ENCODE measurements around the gene NKAPD1.
"Not testable (repeated sequence)": the region's sequence is repeated elsewhere in the genome, so short reads cannot be mapped to it uniquely, and the experiment has no call there.

Gene NKAPD1

DNA sequence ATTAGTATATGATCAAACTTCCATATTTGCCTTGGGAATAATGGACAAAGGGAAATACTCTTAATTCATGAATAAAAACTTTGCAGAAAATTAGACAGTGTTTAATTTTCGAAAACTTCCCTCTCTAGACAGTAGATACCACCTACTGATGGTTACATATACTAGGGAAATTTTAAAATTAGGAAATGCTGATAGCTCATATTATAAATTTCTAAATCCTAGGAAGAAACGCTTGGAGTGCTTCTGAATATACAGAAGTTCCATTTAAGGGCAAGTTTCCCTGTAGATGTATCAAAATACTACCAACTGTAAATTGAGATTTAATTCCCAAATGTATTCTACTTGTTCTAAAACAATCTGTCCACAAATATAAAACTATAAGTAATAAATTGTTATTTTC lies 21.2 kb downstream of the NKAPD1 start:
- H3K4me3 ChIP-seq (ENCODE audit: low read depth, low read length); H3K36me3 ChIP-seq (ENCODE audit: control insufficient read depth, insufficient read depth, low read length): not testable (repeated sequence)

DNA sequence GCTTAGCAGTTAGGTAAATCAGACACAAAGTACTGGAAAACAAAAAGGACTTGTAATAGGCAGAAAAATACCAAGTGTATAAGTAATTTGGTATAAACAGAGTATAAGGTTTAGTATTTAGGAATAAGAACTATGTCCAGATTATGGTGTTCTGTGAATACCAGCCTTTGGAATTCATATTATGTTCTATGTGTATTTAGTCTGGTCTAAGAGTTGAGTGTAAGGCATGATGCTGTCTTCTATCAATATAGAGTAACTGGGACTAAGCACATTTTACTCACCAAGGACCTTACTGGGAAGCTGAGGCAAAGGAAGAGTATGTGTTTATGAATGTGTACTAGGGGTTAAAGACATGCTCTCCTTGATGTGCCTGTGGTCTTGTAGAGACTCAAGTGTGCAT lies 22.1 kb downstream of the NKAPD1 start:
- Histone ChIP-seq H3K27me3 (ENCODE audit: control insufficient read depth, insufficient read depth, low read length) (no peaks in the 10 kb centered on the region), H3K9me3 (ENCODE audit: control insufficient read depth, insufficient read depth, low read length) (no peaks in the 10 kb centered on the region), H3K36me3 (ENCODE audit: control insufficient read depth, insufficient read depth, low read length) (no peaks in the 10 kb centered on the region), H3K4me3 (ENCODE audit: low read depth, low read length) (no peak overlapping the region), H3K9ac (ENCODE audit: low read depth, low read length) (no peak overlapping the region), H3K4me1 (ENCODE audit: control insufficient read depth, insufficient read depth, low read length) (no peaks in the 10 kb centered on the region)

More for the DNA sequence above, 21.2 kb downstream of the NKAPD1 start:
- H3K4me1 ChIP-seq (ENCODE audit: control insufficient read depth, insufficient read depth, low read length); H3K9ac ChIP-seq (ENCODE audit: low read depth, low read length); H3K27me3 ChIP-seq (ENCODE audit: control insufficient read depth, insufficient read depth, low read length); H3K9me3 ChIP-seq (ENCODE audit: control insufficient read depth, insufficient read depth, low read length): not testable (repeated sequence)

DNA sequence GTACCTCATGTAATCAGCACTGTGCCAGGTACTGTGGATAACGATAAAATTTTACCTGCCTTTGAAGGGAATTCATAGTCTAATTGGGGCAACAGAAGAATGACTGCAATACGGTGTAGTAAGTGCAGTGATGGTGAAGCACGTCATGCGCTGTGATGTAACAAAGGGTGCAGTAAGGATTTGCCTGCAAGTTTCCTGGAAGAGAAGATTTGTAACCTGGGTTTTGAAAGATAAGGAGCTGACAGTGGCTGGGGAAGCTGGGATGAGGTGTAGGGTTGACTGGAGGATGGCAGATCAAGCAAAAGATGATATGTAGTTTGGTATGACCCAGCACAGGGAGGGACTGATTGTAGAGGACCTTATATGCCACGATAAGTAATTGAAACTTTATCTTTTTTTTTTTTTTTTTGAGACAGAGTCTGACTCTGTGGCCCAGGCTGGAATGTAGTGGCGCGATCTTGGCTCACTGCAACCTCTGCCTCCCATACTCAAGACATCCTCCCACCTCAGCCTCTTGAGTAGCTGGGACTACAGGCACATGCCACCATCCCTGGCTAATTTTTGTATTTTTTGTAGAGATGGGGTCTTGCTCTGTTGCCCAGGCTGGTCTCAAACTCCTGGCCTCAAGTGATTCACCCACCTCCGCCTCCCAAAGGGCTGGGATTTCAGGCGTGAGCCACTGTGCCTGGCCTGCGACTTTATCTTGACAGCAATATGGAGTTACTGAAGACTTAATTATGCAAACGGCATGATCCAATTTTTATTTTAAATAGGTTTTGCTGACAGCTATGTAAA lies 23.8 kb downstream of the NKAPD1 start:
- Histone ChIP-seq H3K9ac (ENCODE audit: low read depth, low read length) (no peak overlapping the region), H3K27me3 (ENCODE audit: control insufficient read depth, insufficient read depth, low read length) (no peaks in the 10 kb centered on the region), H3K4me1 (ENCODE audit: control insufficient read depth, insufficient read depth, low read length) (no peaks in the 10 kb centered on the region), H3K4me3 (ENCODE audit: low read depth, low read length) (no peak overlapping the region), H3K36me3 (ENCODE audit: control insufficient read depth, insufficient read depth, low read length) (no peaks in the 10 kb centered on the region), H3K9me3 (ENCODE audit: control insufficient read depth, insufficient read depth, low read length) (no peaks in the 10 kb centered on the region)

DNA sequence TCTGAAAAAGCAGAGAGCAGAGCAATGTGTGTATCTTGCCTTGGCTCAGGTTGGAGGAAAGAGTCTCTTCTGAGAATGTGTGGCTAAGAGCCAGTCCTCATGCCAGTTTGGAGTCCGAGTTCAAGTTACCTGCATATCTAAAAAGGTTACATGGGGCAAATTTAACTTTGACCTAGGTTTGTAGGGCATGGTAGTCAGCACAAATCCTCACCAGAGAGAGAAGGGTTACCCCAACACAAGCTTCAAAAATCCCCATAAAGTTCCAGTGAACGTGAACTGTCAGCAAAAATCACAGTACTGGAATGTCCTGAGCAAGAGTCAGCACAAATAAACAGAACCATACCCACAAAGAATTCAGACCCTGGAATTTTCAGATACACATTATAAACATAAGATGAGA lies 26.4 kb downstream of the NKAPD1 start:
- Histone ChIP-seq H3K27me3 (ENCODE audit: control insufficient read depth, insufficient read depth, low read length) (no peaks in the 10 kb centered on the region), H3K4me3 (ENCODE audit: low read depth, low read length) (no peak overlapping the region), H3K4me1 (ENCODE audit: control insufficient read depth, insufficient read depth, low read length) (no peaks in the 10 kb centered on the region), H3K36me3 (ENCODE audit: control insufficient read depth, insufficient read depth, low read length) (no peaks in the 10 kb centered on the region), H3K9ac (ENCODE audit: low read depth, low read length) (no peak overlapping the region), H3K9me3 (ENCODE audit: control insufficient read depth, insufficient read depth, low read length) (no peaks in the 10 kb centered on the region)

DNA sequence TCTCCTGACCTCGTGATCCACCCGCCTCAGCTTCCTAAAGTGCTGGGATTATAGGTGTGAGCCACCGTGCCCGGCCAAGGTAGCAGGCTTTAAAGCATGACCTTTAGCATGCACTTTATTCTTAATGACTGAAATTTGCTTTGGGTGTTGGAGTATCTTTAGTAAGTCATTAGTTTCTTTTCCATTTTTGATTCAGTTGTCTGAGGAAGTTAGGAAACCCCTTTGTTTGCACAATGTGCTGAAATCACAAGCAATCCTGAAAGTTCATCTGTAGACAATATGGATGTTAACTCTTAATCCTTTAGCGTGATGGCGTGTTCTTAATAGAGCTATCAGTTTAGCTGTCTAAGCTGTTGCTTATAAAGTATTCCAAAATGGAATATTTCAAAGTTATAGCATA lies 29.3 kb downstream of the NKAPD1 start:
- Histone ChIP-seq H3K4me1 (ENCODE audit: control insufficient read depth, insufficient read depth, low read length) (no peaks in the 10 kb centered on the region), H3K9ac (ENCODE audit: low read depth, low read length) (no peak overlapping the region), H3K27me3 (ENCODE audit: control insufficient read depth, insufficient read depth, low read length) (no peaks in the 10 kb centered on the region), H3K9me3 (ENCODE audit: control insufficient read depth, insufficient read depth, low read length) (no peaks in the 10 kb centered on the region), H3K36me3 (ENCODE audit: control insufficient read depth, insufficient read depth, low read length) (no peaks in the 10 kb centered on the region), H3K4me3 (ENCODE audit: low read depth, low read length) (no peak overlapping the region)

DNA sequence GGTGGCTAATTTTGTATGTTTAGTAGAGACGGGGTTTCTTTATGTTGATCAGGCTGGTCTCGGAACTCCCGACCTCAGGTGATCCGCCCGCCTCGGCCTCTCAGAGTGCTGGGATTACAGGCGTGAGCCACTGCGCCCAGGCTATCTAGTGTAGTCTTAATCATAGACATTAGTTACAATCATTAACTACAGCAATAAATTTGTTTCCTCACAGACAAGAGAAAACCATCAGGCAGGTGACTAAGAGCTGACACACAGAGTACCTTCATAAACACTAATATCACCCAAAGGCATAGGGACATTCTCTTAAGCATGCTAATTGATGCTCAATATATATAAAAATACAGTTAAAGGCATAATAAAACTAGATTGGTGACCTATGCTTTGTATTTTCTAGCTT lies 32.0 kb downstream of the NKAPD1 start:
- Histone ChIP-seq H3K27me3 (ENCODE audit: control insufficient read depth, insufficient read depth, low read length) (no peaks in the 10 kb centered on the region), H3K4me1 (ENCODE audit: control insufficient read depth, insufficient read depth, low read length) (no peaks in the 10 kb centered on the region), H3K9ac (ENCODE audit: low read depth, low read length) (no peak overlapping the region), H3K36me3 (ENCODE audit: control insufficient read depth, insufficient read depth, low read length) (no peaks in the 10 kb centered on the region), H3K9me3 (ENCODE audit: control insufficient read depth, insufficient read depth, low read length) (no peaks in the 10 kb centered on the region), H3K4me3 (ENCODE audit: low read depth, low read length) (no peak overlapping the region)

DNA sequence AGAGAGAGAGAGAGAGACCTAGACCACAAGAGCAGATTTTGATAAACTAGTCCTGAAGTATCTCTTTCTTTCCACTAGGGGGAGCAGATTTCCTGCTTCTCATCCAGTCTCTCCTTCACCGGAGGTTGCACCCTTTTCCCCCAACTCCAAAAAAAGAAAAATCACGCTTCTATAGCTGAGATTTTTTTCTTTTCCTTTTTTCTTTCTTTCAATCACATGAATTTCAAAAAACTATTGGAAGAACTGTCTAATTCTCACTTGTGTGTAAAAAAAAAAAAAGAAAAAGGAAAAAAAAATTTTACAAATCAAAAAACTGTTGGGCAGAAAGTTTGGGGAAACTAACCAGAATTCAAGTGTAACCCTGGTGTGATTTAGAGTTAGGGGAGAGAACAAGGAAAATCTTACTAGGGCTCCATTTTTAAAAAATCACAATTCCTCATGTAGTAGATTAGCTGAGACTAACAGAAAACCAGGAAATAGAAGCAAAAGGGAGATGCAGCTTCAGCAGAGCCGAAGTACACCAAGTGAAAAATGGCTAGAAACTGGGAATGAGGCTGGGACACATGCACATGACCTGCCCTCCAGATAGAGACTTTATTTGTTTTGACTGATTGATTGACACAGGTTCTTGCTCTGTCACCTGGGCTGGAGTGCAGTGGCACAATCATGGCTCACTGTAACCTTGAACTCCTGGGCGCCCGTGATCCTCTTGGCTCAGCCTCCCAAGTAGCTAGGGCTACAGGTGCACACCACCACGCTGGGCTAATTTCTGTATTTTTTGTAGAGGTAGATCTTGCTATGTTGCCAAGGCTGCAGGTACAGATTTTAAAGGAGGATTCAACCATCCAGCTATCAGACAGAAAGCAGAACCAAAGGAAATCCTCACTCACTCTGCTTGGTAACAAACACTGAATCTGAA lies 39.7 kb downstream of the NKAPD1 start:
- Histone ChIP-seq H3K4me1 (ENCODE audit: control insufficient read depth, insufficient read depth, low read length) (no peaks in the 10 kb centered on the region), H3K4me3 (ENCODE audit: low read depth, low read length) (no peak overlapping the region), H3K9me3 (ENCODE audit: control insufficient read depth, insufficient read depth, low read length) (no peaks in the 10 kb centered on the region), H3K36me3 (ENCODE audit: control insufficient read depth, insufficient read depth, low read length) (no peaks in the 10 kb centered on the region), H3K27me3 (ENCODE audit: control insufficient read depth, insufficient read depth, low read length) (no peaks in the 10 kb centered on the region), H3K9ac (ENCODE audit: low read depth, low read length) (no peak overlapping the region)

DNA sequence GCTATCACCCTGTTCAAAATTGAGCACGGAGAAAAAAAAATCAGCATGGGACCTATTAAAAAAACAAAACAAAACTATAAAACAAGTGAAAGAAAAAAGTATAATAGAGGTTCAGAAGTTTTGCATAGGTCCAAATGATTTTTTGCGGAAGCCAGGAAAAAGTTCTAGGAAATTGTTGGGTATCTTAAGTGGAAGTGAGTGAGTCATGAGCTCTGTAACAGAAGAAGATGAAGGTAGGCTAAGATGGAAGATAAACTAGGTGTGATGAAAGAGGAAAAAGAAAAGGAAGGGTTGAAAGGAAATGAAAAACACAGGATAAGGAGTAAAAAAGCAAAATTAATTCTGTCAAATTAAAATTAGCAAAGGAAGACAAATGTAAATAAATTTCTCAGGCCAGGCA lies 40.4 kb downstream of the NKAPD1 start:
- H3K9me3 ChIP-seq (ENCODE audit: control insufficient read depth, insufficient read depth, low read length): no peaks in the 10 kb centered on the region
- H3K9ac ChIP-seq (ENCODE audit: low read depth, low read length): no peak overlapping the region
- H3K27me3 ChIP-seq (ENCODE audit: control insufficient read depth, insufficient read depth, low read length): no peaks in the 10 kb centered on the region
- no peak overlapping the region for H3K4me3 ChIP-seq (ENCODE audit: low read depth, low read length)
- H3K36me3 ChIP-seq (ENCODE audit: control insufficient read depth, insufficient read depth, low read length): no peaks in the 10 kb centered on the region
- no peaks in the 10 kb centered on the region for H3K4me1 ChIP-seq (ENCODE audit: control insufficient read depth, insufficient read depth, low read length)

DNA sequence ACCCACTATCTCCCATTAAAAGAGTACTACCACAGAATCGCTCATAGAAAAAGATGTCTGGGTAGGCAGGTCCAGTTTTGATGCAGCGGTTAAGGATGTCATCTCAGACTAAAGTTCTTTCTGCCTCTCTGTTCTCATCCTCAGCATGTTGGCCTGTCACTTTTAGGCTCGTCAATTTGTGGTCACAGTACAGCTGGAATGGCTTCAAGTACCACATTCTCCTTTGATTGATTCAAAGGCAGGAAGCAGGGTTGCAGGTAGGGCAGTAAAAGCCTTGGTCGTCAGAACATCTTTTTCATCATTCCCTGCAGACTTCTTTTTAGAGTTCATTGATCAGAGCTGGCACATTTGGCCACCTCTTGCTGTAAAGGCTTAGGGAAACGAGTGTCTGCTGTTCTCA lies 41.3 kb downstream of the NKAPD1 start:
- H3K4me3 ChIP-seq (ENCODE audit: low read depth, low read length): no peak overlapping the region
- no peak overlapping the region for H3K9ac ChIP-seq (ENCODE audit: low read depth, low read length)
- H3K9me3 ChIP-seq (ENCODE audit: control insufficient read depth, insufficient read depth, low read length): no peaks in the 10 kb centered on the region

DNA sequence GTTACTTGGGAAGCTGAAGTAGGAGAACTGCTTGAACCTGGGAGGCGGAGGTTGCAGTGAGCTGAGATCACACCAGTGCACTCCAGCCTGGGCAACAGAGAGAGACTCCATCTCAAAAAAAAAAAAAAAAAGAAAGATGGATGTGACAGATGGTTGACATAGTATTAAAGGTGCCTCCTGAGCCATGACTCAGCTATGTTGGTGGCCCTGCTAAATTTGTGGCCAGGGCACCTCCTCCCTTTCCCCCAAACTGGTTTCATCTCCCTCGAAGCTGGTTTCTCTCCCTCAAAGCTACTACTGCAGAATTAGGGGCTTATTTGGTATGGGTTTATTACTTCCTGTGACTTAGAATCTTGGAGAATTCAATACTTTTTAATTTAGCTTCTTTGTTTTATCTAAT lies 44.1 kb downstream of the NKAPD1 start:
- no peaks in the 10 kb centered on the region for H3K36me3 ChIP-seq (ENCODE audit: control insufficient read depth, insufficient read depth, low read length)
- H3K9ac ChIP-seq (ENCODE audit: low read depth, low read length): no peak overlapping the region
- H3K4me3 ChIP-seq (ENCODE audit: low read depth, low read length): no peak overlapping the region
- H3K4me1 ChIP-seq (ENCODE audit: control insufficient read depth, insufficient read depth, low read length): no peaks in the 10 kb centered on the region
- H3K9me3 ChIP-seq (ENCODE audit: control insufficient read depth, insufficient read depth, low read length): no peaks in the 10 kb centered on the region
- H3K27me3 ChIP-seq (ENCODE audit: control insufficient read depth, insufficient read depth, low read length): no peaks in the 10 kb centered on the region

More for the DNA sequence above, 41.3 kb downstream of the NKAPD1 start:
- no peaks in the 10 kb centered on the region for H3K36me3 ChIP-seq (ENCODE audit: control insufficient read depth, insufficient read depth, low read length)
- H3K27me3 ChIP-seq (ENCODE audit: control insufficient read depth, insufficient read depth, low read length): no peaks in the 10 kb centered on the region
- H3K4me1 ChIP-seq (ENCODE audit: control insufficient read depth, insufficient read depth, low read length): no peaks in the 10 kb centered on the region

DNA sequence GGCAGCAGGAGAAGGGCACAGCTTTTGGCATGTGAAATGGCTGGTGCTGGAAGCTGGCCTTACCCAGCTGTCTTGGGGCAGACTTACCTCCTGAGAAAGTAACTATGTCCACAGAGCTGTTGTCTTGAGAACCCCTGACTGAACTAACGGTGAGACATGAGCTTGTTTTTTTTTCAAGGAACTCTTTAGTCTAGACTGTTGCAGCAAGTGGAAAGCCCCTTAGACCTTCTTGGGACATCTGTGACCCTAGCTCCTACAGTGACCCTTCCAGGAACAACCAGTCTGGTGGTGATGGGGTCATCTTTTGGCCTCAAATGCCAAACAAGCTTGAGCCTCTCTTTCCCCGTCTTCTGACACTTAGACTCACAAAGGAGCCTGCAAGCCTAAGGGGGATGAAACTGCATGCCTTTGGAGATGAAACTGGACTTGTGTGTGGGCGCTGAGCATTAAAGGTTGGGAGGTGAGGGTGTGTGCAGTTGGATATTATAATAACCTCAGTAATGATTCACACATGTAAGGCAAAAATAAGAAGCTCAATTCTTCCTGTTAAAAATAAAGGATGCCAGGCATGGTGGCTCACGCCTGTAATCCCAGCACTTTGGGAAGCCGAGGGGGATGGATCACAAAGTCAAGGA lies 48.0 kb downstream of the NKAPD1 start:
- Histone ChIP-seq H3K4me1 (ENCODE audit: control insufficient read depth, insufficient read depth, low read length) (no peaks in the 10 kb centered on the region), H3K9me3 (ENCODE audit: control insufficient read depth, insufficient read depth, low read length) (no peaks in the 10 kb centered on the region), H3K36me3 (ENCODE audit: control insufficient read depth, insufficient read depth, low read length) (no peaks in the 10 kb centered on the region), H3K27me3 (ENCODE audit: control insufficient read depth, insufficient read depth, low read length) (no peaks in the 10 kb centered on the region), H3K4me3 (ENCODE audit: low read depth, low read length) (no peak overlapping the region), H3K9ac (ENCODE audit: low read depth, low read length) (no peak overlapping the region)

Measured in iPS-15b (cell line).